GM21737 (cell line): ENCODE measurements around the gene LSAMP.

ENCODE experiments used
- ATAC-seq: cut with Tn5 transposase; IDR thresholded peaks from one replicate; pipeline ENCODE4 v1.9.1; 2021; ENCODE audit warnings: mild to moderate bottlenecking, moderate library complexity; ENCODE audit not compliant: unreplicated experiment

Gene LSAMP

DNA sequence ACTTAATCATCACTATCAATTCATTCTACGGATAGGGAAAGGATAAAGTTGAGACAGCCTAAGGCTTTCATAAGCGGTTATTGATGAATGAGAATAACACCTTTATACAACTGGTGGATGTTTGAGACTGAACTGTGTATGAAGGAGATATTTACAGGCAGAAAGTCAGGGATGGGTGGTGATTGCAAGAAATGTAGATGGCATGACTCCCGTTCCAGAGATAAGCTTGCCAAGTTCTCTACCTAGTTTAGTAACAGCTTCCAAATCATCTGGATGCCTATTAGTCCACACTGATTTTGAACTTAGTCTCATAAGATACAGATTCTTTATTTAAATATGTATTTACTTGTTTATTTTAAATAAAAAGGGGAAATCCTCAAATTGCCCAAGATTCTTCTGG is 463.2 kb downstream of the LSAMP start:
- ATAC-seq, result no peak

- ATAC-seq, result no peak
Measured at GRCh38 chr3:115980709-115981108, 464.6 kb downstream of the LSAMP start.

- ATAC-seq, result no peak
Measured at GRCh38 chr3:115977866-115978265, 467.4 kb downstream of the LSAMP start.

- no peak for ATAC-seq
Measured at GRCh38 chr3:115975796-115976195, 469.5 kb downstream of the LSAMP start.

GRCh38 chr3:115975353-115975752 is 469.9 kb downstream of the LSAMP start:
- no peak for ATAC-seq

DNA sequence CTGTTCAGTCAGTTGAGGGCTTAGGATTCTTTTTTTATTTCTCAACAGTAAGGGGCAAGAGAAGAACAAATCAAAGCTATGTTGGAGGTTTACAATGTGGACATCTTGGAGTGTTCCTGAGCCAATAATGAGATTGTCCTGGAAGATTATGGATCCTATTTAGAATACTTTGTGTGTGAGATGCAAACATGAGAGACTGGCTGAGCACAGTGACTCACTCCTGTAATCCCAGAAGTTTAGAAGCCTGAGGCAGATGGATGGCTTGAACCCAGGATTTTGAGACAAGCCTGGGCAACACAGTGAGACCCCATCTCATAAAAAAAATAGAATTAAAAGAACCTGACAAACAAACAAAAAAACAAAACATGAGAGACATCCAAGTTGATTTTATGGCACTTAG is 470.3 kb downstream of the LSAMP start:
- ATAC-seq, result no peak

DNA sequence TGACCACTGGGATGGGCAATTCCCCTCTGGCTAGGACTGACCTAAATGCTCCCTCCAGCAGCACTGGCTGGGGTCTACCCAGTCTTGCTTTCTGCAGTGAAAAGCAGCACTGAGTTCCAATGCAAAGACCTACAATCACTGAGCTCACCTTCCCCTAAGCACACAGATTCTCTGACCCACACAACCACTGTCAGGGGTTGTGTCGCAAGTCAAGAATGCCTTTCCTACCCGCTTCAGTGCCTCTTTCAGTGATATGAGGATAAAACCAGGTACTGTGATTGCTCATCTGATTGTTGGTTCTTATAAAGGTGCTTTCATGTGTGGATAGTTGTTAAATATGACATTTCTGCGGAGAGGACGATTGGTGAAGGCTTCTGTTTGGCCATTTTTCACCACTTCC is 476.4 kb downstream of the LSAMP start:
- no peak for ATAC-seq

DNA sequence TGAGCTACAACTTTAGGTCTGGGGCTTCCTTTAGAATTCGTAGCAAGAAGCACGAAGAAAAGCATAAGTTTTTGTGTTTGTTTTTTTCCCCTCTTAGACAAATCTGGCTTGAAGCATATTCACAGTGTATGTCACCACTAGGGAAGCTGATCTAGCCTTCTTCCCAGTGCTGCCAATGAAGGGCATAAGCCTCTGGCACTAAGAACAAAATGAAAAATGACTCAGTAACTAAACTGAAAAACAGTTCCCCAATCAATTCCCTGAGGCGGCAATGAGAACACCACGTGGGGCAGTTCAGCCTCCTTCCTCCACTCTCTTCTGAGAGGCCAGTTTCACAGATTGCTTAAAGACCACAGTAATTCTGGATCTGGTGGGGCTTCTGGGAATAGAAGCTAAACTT is 483.9 kb downstream of the LSAMP start:
- no peak for ATAC-seq

GRCh38 chr3:115960799-115961198 is 484.5 kb downstream of the LSAMP start:
- no peak for ATAC-seq

GRCh38 chr3:115958526-115958925 is 486.8 kb downstream of the LSAMP start:
- no peak for ATAC-seq

GRCh38 chr3:115947325-115947724 is 498.0 kb downstream of the LSAMP start:
- ATAC-seq, result no peak

GRCh38 chr3:115943579-115943978 is 501.7 kb downstream of the LSAMP start:
- no peak for ATAC-seq

DNA sequence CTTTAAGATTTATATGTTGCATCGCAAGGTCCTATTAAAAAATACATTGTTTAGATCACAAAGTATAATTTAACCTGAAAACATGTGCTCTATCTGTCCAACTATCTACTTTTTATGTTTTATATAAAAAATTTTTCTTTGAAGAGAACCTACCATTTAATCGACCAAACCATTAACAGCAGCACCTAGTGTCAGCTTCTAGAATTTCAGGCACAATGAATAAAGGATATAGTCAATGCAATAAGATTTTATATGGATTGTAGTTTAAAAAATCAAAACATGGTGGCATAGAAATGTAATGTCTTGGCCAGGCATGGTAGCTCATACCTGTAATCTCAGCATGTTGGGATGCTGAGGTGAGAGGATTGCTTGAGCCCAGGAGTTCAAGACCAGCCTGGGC is 508.2 kb downstream of the LSAMP start:
- no peak for ATAC-seq

DNA sequence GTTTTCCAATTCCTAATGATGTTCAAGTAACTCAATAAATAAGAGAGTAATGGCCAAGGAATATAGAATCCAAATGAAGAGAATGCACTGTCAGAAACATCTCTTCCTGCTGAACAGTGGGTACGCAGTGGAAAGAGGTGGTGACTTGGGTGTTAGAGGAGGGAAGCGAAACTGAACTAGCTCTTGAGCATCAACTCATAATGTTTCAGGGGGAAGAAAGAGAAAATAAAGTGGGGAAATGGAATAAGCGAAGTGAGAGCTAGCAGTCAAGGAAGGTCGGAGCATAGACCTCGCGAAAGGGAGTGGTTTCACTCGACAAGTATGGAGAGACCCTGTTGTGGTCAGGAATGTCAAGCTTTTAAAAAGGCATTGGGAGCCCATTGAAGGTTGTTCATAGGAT is 512.5 kb downstream of the LSAMP start:
- ATAC-seq, result no peak

DNA sequence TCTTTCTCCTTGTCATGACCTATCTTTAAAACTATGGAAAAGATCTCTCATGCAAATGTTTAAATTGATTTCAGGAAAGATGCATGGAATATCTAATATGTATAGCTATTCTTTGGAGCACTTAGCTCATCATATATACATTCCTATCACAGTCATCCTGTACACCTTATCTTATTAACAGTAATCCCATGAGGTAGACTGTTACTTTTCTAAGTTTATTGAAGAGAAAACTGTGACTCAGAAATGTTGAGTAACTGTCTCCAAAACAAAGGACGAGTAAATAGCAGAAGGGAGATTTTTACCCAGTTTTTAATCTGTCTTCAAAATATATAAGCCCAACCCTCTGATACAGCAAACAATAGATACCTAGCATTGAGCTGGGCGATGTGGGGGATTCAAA is 513.7 kb downstream of the LSAMP start:
- no peak for ATAC-seq

GRCh38 chr3:115930922-115931321 is 514.4 kb downstream of the LSAMP start:
- no peak for ATAC-seq

- ATAC-seq, result no peak
Measured at GRCh38 chr3:115930168-115930567, 515.1 kb downstream of the LSAMP start.

DNA sequence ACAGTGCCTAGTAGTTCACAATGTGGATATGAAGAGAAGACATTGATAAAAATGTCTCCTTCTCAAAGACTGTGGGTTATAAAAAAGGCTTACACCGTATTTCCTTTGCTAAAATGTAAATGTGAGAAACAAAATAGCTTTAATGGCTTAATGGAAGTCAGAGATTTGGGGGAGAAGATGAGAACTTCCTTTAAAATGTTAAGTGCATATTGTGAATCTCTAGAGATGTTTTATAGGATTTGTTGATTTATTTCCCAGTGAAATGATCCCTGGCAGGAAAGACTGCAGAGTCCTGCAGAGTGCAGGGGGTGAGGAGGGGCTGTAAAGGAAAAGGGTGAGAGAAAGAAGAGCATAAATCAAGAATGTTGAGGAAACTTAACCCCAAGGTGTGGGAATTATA is 516.9 kb downstream of the LSAMP start:
- no peak for ATAC-seq

DNA sequence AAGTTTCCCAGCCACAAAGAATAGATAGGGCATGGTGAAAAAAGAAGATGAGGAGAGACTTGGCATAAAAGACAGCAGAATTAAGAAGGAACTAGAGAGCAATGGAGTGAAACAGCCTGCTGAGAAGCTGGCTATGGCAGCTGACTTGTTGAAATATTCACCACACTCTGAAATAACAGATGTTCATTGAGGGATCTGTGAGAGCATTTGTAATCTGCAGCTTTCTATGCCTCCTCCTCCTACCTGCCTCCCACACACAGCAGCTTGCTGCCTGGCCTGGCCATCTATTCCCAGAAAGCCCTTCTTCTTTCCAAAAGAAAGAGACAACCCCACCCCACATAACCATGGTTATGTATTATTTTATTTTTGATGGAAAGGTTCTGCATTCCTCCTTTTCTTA is 518.1 kb downstream of the LSAMP start:
- ATAC-seq, result no peak

DNA sequence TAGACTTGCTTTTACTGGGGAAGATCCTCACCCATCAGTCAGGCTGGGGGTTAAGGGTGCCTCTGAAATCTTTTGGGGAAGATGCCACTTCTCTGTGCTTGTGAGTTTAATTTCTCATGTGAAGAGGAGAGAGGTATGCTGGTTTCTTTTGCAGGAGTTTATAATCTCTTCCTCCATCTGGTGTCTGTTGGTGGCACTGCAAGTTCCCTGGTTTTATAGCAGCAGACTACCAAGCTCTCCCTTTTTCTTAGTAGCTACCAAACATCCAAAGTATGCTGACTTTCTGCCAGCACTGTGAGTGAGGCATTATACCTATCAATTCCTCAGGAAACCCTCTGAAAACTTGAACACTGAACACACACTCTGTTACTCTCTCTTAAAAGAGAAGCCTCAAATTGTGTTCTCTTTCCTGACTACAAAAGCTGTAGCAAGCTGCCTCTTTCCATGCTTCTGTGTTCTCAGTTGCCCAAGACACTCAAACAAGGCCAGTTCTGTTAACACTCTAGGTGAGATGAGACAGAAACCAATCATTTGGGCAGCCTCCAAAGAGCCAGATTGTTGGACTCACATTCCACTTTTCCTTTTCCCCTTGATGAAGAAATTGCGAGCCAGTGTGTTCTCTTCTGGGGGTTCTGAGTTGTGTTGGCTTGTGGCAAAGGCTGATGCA is 522.5 kb downstream of the LSAMP start:
- no peak for ATAC-seq

GRCh38 chr3:115921711-115922110 is 523.6 kb downstream of the LSAMP start:
- ATAC-seq, result no peak

DNA sequence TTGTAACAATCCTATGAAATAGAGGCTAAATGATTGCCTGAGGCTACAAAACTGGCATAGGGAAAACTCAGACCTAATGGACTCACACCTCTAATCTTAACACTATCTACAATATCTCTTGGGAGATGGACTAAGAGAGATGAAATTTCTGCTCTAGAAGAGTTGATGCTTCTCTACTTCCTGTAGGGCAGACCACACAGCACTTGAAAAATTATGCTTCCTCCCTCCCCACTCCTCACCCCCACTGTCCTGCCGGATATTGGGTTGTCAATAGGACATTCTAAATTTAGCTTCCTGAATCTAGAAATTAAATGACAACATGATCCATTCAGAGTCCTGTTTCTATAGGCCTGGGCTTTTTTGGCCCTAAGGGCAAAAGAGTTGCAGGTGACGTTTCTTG is 526.4 kb downstream of the LSAMP start:
- ATAC-seq, result no peak

- ATAC-seq, result no peak
Measured at GRCh38 chr3:115916866-115917265, 528.4 kb downstream of the LSAMP start.
